ENCODE data around the gene CACNA2D1. TPM values are rescaled to one million over a fixed set of nuclear protein-coding genes. Genes with fewer than 3 reads are reported as not detected.

The CACNA2D1 gene
- total and polyA plus RNA-seq, 8 donors: 1.8 to 72.7 (median 5.7) TPM

DNA sequence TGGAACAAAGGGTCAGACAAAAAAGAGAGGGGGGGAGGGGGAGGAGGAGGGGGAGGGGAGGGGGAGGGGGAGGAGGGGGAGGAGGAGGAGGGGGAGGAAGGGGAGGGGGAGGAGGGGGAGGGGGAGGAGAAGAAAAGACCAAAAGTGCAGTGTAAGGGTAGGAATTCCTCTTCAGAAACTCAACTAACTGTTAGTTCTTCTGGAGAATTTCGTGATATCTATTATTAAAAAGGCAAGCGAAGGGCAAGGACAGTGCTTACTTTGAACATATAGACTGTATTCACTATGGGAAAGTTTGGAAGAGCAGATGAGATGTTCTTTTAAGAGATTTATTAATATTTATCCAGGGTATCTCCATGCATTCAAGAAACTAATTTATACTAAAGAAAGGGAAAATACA lies 258.1 kb downstream of the CACNA2D1 start:
- H3K36me3 ChIP-seq: no peaks in the 10 kb centered on the region
- H3K27ac ChIP-seq: no peak overlapping the region
- no peaks in the 10 kb centered on the region for H3K27me3 ChIP-seq
- TF ChIP-seq POLR2AphosphoS5 (IDR thresholded peaks at IDR 0.05) (no peak), CTCF (IDR thresholded peaks at IDR 0.05) (no peak), EP300 (IDR thresholded peaks at IDR 0.05) (no peak), POLR2A (IDR thresholded peaks at IDR 0.05) (no peak)
- no peaks in the 10 kb centered on the region for H3K4me1 ChIP-seq
- DNase-seq: no peak
- no peak overlapping the region for H3K4me3 ChIP-seq
- intact Hi-C loops (cut with DNase I; ENCODE audit: low total_unique reads): no loop called here
- 85 to 96% (median 93%) methylated on average over 2 of the region's 2 CpGs for WGBS, 5 donors
- H3K9me3 ChIP-seq: no peaks in the 10 kb centered on the region

- TF ChIP-seq POLR2A (IDR thresholded peaks at IDR 0.05): no peak
- no peak for TF ChIP-seq EP300 (IDR thresholded peaks at IDR 0.05)
- TF ChIP-seq CTCF (IDR thresholded peaks at IDR 0.05): no peak
- no peak for TF ChIP-seq POLR2AphosphoS5 (IDR thresholded peaks at IDR 0.05)
- 66 to 94% (median 84%) methylated on average over 4 of the region's 4 CpGs for WGBS, 5 donors
- intact Hi-C loops (cut with DNase I; ENCODE audit: low total_unique reads): no loop called here
- Histone ChIP-seq H3K27me3 (no peaks in the 10 kb centered on the region), H3K9me3 (no peaks in the 10 kb centered on the region), H3K27ac (no peak overlapping the region), H3K36me3 (no peaks in the 10 kb centered on the region), H3K4me3 (no peak overlapping the region), H3K4me1 (no peaks in the 10 kb centered on the region)
- no peak for DNase-seq
These were observed 259.9 kb downstream of the CACNA2D1 start for GRCh38 chr7:82183634-82184033.

DNA sequence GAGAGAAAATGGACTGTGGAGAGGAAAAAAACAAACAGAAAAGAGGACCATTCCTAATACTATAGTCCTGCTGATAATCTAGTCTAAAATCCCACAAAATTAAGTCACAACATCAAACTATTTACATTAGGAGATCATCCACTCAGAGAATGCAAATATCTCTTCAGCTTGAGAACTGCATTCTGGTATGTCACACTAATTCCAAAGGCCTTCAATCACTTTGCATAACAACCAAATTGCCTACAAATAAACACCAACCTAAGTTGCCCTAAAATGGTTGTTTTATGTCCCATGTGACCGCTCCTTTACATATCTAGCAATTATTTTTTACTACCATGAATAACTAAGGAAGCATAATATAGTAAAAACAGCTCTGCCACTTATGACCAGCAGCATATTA lies 264.3 kb downstream of the CACNA2D1 start:
- H3K36me3 ChIP-seq: no peaks in the 10 kb centered on the region
- no peaks in the 10 kb centered on the region for H3K27me3 ChIP-seq
- intact Hi-C loops (cut with DNase I; ENCODE audit: low total_unique reads): no loop called here
- H3K4me3 ChIP-seq: no peak overlapping the region
- peaks cover 0 to 13% (median 2%) of the 10 kb centered on the region in 4 donors for H3K4me1 ChIP-seq
- TF ChIP-seq POLR2AphosphoS5 (IDR thresholded peaks at IDR 0.05) (no peak), POLR2A (IDR thresholded peaks at IDR 0.05) (no peak), CTCF (IDR thresholded peaks at IDR 0.05) (no peak), EP300 (IDR thresholded peaks at IDR 0.05) (no peak)
- H3K9me3 ChIP-seq: no peaks in the 10 kb centered on the region
- no peak for DNase-seq
- no peak overlapping the region for H3K27ac ChIP-seq
- 83 to 99% (median 93%) methylated on average over 1 of the region's 1 CpG for WGBS, 5 donors

DNA sequence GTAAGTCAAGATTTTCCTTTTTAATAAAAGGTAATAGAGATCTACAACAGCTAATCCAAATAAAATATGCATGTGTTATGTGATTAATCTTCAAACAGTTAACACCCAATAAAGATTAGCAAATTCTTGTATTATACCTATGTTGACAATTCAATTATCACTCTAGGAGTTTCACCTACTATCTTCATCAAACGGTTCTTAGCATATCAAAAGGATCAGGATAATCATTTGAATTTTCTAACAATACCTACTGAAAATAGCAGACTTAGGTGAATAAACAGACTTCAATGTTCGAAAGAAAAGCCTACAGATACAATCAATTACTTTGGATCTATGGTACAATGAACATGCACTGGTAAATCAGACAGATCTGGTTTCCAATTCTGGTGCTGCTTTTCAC lies 268.3 kb downstream of the CACNA2D1 start:
- 36 to 68% (median 58%) methylated on average over 2 of the region's 2 CpGs for WGBS, 5 donors
- TF ChIP-seq EP300 (IDR thresholded peaks at IDR 0.05): no peak
- TF ChIP-seq POLR2A (IDR thresholded peaks at IDR 0.05): no peak
- no peak for TF ChIP-seq CTCF (IDR thresholded peaks at IDR 0.05)
- no peak for TF ChIP-seq POLR2AphosphoS5 (IDR thresholded peaks at IDR 0.05)
- no peak for DNase-seq
- intact Hi-C loops (cut with DNase I; ENCODE audit: low total_unique reads): no loop called here
- no peak overlapping the region for H3K27ac ChIP-seq
- no peaks in the 10 kb centered on the region for H3K36me3 ChIP-seq
- H3K4me1 ChIP-seq: peaks cover 0 to 13% (median 2%) of the 10 kb centered on the region in 4 donors
- no peak overlapping the region for H3K4me3 ChIP-seq
- H3K9me3 ChIP-seq: no peaks in the 10 kb centered on the region
- H3K27me3 ChIP-seq: no peaks in the 10 kb centered on the region
